Pancreas (tissue), 10 donors: ENCODE results near the gene KDM3B. TPM values are rescaled to one million over a fixed set of nuclear protein-coding genes. Genes with fewer than 3 reads are reported as not detected.
"Not testable (repeated sequence)": the region's sequence is repeated elsewhere in the genome, so short reads cannot be mapped to it uniquely, and the experiment has no call there.

Experiments
- ATAC-seq, 4 donors: fragments of 200-7000 bp; cut with Tn5 transposase; one replicate each; pipeline versions ENCODE4 v1.8.0 to v1.9.1; 2020; ENCODE audit warnings: mild to moderate bottlenecking in 4 of 4, moderate library complexity in 4 of 4
- DNase-seq, 6 donors: peaks; one replicate each; pipeline ENCODE4 v3.0.0-alpha.2; 2020
- FAIRE-seq: peaks from 2 replicates; lab custom pipeline; 2012; peaks lifted over from hg19 to GRCh38; lab: Jason Lieb, UNC
- H3K27ac ChIP-seq, 4 donors: fragments of 200-600 bp; sonication (generic); 1 replicate in 3 of 4; 2 replicates in 1 of 4; pipeline versions ENCODE4 v1.5.0 to v1.8.0; 2020
- H3K27me3 ChIP-seq, 4 donors: fragments of 200-600 bp; one replicate each; pipeline ENCODE4 v1.8.0; 2021
- H3K36me3 ChIP-seq, 3 donors: fragments of 200-600 bp; sonication (generic) in 1 of 3; one replicate each; pipeline versions ENCODE4 v1.5.0 to v1.8.0; 2020 to 2021
- H3K4me1 ChIP-seq, 3 donors: fragments of 200-600 bp; one replicate each; pipeline ENCODE4 v1.8.0; 2021
- H3K4me3 ChIP-seq, 4 donors: fragments of 200-600 bp; sonication (generic) in 2 of 4; one replicate each; pipeline versions ENCODE4 v1.5.0 to v1.8.0; 2020 to 2021
- H3K9me3 ChIP-seq, 4 donors: fragments of 200-600 bp; one replicate each; pipeline ENCODE4 v1.8.0; 2021
- CTCF ChIP-seq, 4 donors: fragments of 200-600 bp; sonication (generic) in 3 of 4; IDR thresholded peaks; one replicate each; pipeline versions ENCODE4 v1.5.0 to v1.8.0; 2021; ENCODE audit warnings: antibody characterized with exemption in 4 of 4
- WGBS, 2 donors: extraction: QIAGEN DNeasy Blood & Tissue Kit; methylation state at CpG; one replicate each; pipeline ENCODE4 v1.1.7; 2013; 5-methylcytosine and 5-hydroxymethylcytosine counted together
- intact Hi-C, 3 donors: fragments of 100-400 bp; cut with DNase I; formaldehyde crosslinking; loops; one replicate each; pipeline versions ENCODE4 v1.11.1 to v1.14.2; 2022
- polyA plus RNA-seq, 2 donors: library from polyadenylated mRNA; stranded (reverse); fragments of 200-250 nt; gene quantifications; one replicate each; pipeline ENCODE4 v1.2.3, GENCODE V29; 2013
- total RNA-seq, 6 donors: library from RNA; stranded (reverse); fragmentation: NEBNext Ultra II Directional in 4 of 6; extraction: Animal tissue kit (Norgen Biotek cat#: 25700) in 4 of 6; gene quantifications; one replicate each; pipeline versions ENCODE4 v1.2.1 to v1.2.4, GENCODE V29; 2021 to 2023
- donor health status: healthy with polysubstance abuse.
- donor health status: DM: no; HTN: no; CAD: no; lungs with moderate emphysema.
- donor health status: DM: no; HTN: no; CAD: no.
- donor health status: control.
- donor health status: control.
- donor health status: Bipolar disorder and iron deficiency.
- donor health status: DM: yes; HTN: yes; CAD: no.
- donor health status: DM: no; HTN: no; CAD: no.
- donor health status: DM: no; HTN: no; CAD: no.
- donor health status: DM: yes; HTN: yes; CAD: no.

The KDM3B gene
- total and polyA plus RNA-seq, 8 donors = 14.3 to 38.3 (median 24.9) TPM

- Histone ChIP-seq H3K4me1 (no peaks in the 10 kb centered on the region), H3K9me3 (no peaks in the 10 kb centered on the region), H3K4me3 (no peak overlapping the region), H3K27ac (no peak overlapping the region), H3K27me3 (no peaks in the 10 kb centered on the region), H3K36me3 (peaks cover 0 to 45% (median 10%) of the 10 kb centered on the region in 3 donors)
- WGBS, 2 donors = 54 to 69% methylated on average over 8 of the region's 8 CpGs
- peak in 1 of 6 donors; percentile 30 for DNase-seq
- ATAC-seq = peak; percentile 79 to 93 (median 90)
- TF ChIP-seq CTCF (IDR thresholded peaks at IDR 0.05) = no peak
- no peak for FAIRE-seq
- intact Hi-C loops = no loop called here
Measured at GRCh38 chr5:138382347-138382746, 29.9 kb downstream of the KDM3B start.

DNA sequence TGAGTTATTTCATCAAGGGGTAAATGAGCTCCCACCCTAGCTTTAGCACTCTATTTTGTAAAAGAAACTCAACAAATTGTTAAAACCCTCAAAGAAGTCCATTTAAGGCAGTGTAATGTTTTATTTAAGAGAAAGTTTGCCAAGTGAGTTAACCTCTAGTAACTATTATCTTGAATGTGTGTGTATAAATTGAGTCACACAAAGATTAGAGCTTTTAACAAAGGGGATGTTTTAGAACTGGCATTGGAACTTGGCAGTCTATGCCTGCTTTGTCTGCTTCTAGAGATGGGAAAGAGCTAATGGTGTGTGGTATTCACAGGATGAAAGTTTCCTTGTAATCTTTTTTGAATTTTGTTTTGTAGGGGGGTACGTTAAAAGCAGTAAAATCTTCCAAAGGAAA is 33.2 kb downstream of the KDM3B start:
- TF ChIP-seq CTCF (IDR thresholded peaks at IDR 0.05) = no peak
- ATAC-seq = peak in 1 of 4 donors; percentile 25
- peaks cover 0 to 21% (median 10%) of the 10 kb centered on the region in 3 donors for H3K36me3 ChIP-seq

DNA sequence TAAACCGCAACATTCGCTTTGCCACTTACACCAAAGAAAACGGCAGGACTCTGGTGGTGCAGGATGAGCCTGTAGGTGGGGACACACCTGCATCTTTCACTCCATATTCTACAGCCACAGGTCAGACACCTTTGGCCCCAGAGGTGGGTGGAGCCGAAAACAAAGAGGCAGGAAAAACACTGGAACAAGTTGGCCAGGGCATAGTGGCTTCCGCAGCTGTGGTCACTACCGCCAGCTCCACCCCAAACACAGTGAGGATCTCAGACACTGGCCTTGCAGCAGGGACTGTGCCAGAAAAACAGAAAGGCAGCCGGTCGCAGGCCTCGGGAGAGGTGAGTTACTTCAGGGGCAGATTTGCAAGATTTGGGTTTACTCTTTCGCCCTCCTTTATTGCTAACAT is 33.8 kb downstream of the KDM3B start:
- no peak for ATAC-seq
- Histone ChIP-seq H3K9me3 (no peaks in the 10 kb centered on the region), H3K27ac (no peak overlapping the region), H3K4me3 (no peak overlapping the region), H3K27me3 (no peaks in the 10 kb centered on the region), H3K36me3 (peaks cover 0 to 19% (median 10%) of the 10 kb centered on the region in 3 donors), H3K4me1 (no peaks in the 10 kb centered on the region)
- DNase-seq = no peak
- no peak for TF ChIP-seq CTCF (IDR thresholded peaks at IDR 0.05)
- 94 to 95% methylated on average over 10 of the region's 10 CpGs for WGBS, 2 donors
- no peak for FAIRE-seq
- intact Hi-C loops = no loop called here

More for the DNA sequence above, 33.2 kb downstream of the KDM3B start:
- FAIRE-seq = no peak
- WGBS, 2 donors = 90 to 94% methylated on average over 1 of the region's 1 CpG
- no peak for DNase-seq
- Histone ChIP-seq H3K27ac (no peak overlapping the region), H3K4me3 (no peak overlapping the region), H3K4me1 (no peaks in the 10 kb centered on the region), H3K27me3 (no peaks in the 10 kb centered on the region), H3K9me3 (no peaks in the 10 kb centered on the region)
- intact Hi-C loops = no loop called here

DNA sequence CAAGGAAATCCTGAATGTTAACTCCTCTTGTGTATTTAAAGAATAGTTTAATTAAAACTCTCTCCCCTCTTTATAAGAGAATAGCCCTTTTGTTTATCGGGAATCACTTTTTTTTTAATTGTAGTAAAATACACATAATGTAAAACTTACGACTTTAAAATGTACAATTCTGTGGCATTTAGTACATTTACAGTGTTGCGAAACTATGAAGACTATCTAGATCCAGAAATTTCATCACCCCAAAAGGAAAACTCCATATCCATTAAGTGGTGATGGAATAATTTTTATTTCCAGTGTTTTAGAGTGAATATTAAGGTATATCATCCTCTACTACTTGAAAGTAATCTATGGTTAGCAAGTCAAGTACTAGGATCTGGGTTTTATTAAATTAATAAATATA is 36.8 kb downstream of the KDM3B start:
- Histone ChIP-seq H3K4me1 (no peaks in the 10 kb centered on the region), H3K36me3 (peaks cover 3 to 43% (median 10%) of the 10 kb centered on the region in 3 donors), H3K9me3 (no peaks in the 10 kb centered on the region), H3K27ac (no peak overlapping the region), H3K4me3 (no peak overlapping the region), H3K27me3 (no peaks in the 10 kb centered on the region)
- intact Hi-C loops = no loop called here
- FAIRE-seq (no peak), ATAC-seq (no peak), DNase-seq (no peak)
- TF ChIP-seq CTCF (IDR thresholded peaks at IDR 0.05) = no peak
- WGBS, 2 donors = 94 to 98% methylated on average over 3 of the region's 3 CpGs

- H3K27ac ChIP-seq, ATAC-seq, H3K4me1 ChIP-seq, H3K27me3 ChIP-seq, FAIRE-seq, intact Hi-C loops, H3K4me3 ChIP-seq, H3K9me3 ChIP-seq, DNase-seq: not testable (repeated sequence)
- 93% methylated on average over 10 of the region's 10 CpGs for WGBS, 2 donors
- peaks cover 4 to 49% (median 10%) of the 10 kb centered on the region in 3 donors for H3K36me3 ChIP-seq
Measured at GRCh38 chr5:138389911-138390310, 37.4 kb downstream of the KDM3B start.
